CD4-positive, alpha-beta T cell (primary cell): Measurements from ENCODE around the gene PRKAR2B. TPM values are rescaled to one million over a fixed set of nuclear protein-coding genes. Genes with fewer than 3 reads are reported as not detected.

Source experiments
- ATAC-seq: fragments of 200-7000 bp; cut with Tn5 transposase; one replicate; pipeline ENCODE4 v1.10.0; 2022; ENCODE audit warnings: mild to moderate bottlenecking; ENCODE audit not compliant: poor library complexity
- CTCF ChIA-PET: fragments of 350-600 bp; sonication (Branson Sonifier 250); formaldehyde crosslinking; loops from one replicate; lab custom pipeline; 2021; ENCODE audit warnings: antibody characterized with exemption, inconsistent platforms; lab: Charles Lee
- POLR2A ChIA-PET: fragments of 350-600 bp; sonication (Branson Sonifier 250); formaldehyde crosslinking; loops from one replicate; lab custom pipeline; 2021; ENCODE audit warnings: antibody characterized with exemption, inconsistent platforms; lab: Charles Lee
- DNase-seq, 14 experiments: peaks; one replicate each; pipeline ENCODE4 v3.0.0-alpha.2; 2013 to 2020; ENCODE audit warnings: mixed read lengths in 2 of 14
- H3K27ac ChIP-seq, 2 donors: one replicate each; pipeline versions ENCODE4 v1.5.1 to v1.7.0; 2013; ENCODE audit warnings: low read length in 2 of 2, low read depth in 1 of 2, mild to moderate bottlenecking in 1 of 2
- H3K27me3 ChIP-seq, 2 experiments: 1 replicate in 1 of 2; 2 replicates in 1 of 2; pipeline versions ENCODE4 v1.6.1 to v1.7.0; 2013; ENCODE audit warnings: low read length in 2 of 2, control low read depth in 1 of 2, mild to moderate bottlenecking in 1 of 2, moderate library complexity in 1 of 2; ENCODE audit not compliant: insufficient read depth in 2 of 2, control insufficient read depth in 1 of 2
- H3K36me3 ChIP-seq: one replicate; pipeline ENCODE4 v1.6.1; 2013; ENCODE audit warnings: low read length, control low read depth; ENCODE audit not compliant: insufficient read depth
- H3K4me1 ChIP-seq: one replicate; pipeline ENCODE4 v1.6.1; 2013; ENCODE audit warnings: low read length, control low read depth; ENCODE audit not compliant: insufficient read depth
- H3K4me3 ChIP-seq: one replicate; pipeline ENCODE4 v1.5.1; 2013; ENCODE audit warnings: mild to moderate bottlenecking, low read length, moderate library complexity
- H3K9me3 ChIP-seq, 2 experiments: 1 replicate in 1 of 2; 2 replicates in 1 of 2; pipeline versions ENCODE4 v1.6.1 to v1.7.0; 2013; ENCODE audit warnings: low read length in 2 of 2, mild to moderate bottlenecking in 2 of 2, control low read depth in 1 of 2, moderate library complexity in 1 of 2; ENCODE audit not compliant: control insufficient read depth in 1 of 2, insufficient read depth in 1 of 2
- H3K27ac Mint-ChIP-seq: one replicate; pipeline ENCODE4 v1.8.0; 2020; ENCODE audit warnings: mixed read lengths
- H3K27me3 Mint-ChIP-seq: one replicate; pipeline ENCODE4 v1.8.0; 2021; ENCODE audit warnings: mixed read lengths
- H3K36me3 Mint-ChIP-seq: one replicate; pipeline ENCODE4 v1.8.0; 2021; ENCODE audit warnings: low read depth, mixed read lengths
- H3K4me1 Mint-ChIP-seq: one replicate; pipeline ENCODE4 v1.8.0; 2021; ENCODE audit warnings: low read depth, mixed read lengths
- H3K4me3 Mint-ChIP-seq: one replicate; pipeline ENCODE4 v1.8.0; 2020; ENCODE audit warnings: mild to moderate bottlenecking, mixed read lengths
- H3K9me3 Mint-ChIP-seq: one replicate; pipeline ENCODE4 v1.8.0; 2020; ENCODE audit warnings: mixed read lengths
- CTCF ChIP-seq: fragments of 200-600 bp; IDR thresholded peaks from one replicate; pipeline ENCODE4 v1.8.0; 2022; ENCODE audit warnings: antibody characterized with exemption, mild to moderate bottlenecking
- intact Hi-C, 2 experiments: fragments of 100-400 bp; cut with DNase I in 1 of 2; cut with micrococcal nuclease in 1 of 2; formaldehyde crosslinking; loops; one replicate each; pipeline versions ENCODE4 v1.15.1 to v1.9.0; 2023 to 2025; cut with DNase I, micrococcal nuclease
- total RNA-seq, 174 experiments: library from RNA in 2 of 174; stranded (reverse) in 2 of 174; gene quantifications; one replicate each; pipeline ENCODE4 v1.2.3 and lab custom pipeline; 2021 to 2026

Gene PRKAR2B
- total RNA-seq, 2 experiments from 2014 or later = 0.41 to 0.42 TPM

GRCh38 chr7:107169120-107170050 lies 124.9 kb downstream of the PRKAR2B start:
- ChIA-PET CTCF (interaction anchor here (1.1 to 4.8 kb wide), 5 partner anchors 13 to 574 kb away, joined by 3 to 35 read pairs (median 5); partner anchors contain the start of gene CBLL1), POLR2A (interaction anchor here (0.6 to 4.5 kb wide), 50 partner anchors 11 to 1767 kb away, joined by 3 to 130 read pairs (median 10); partner anchors contain the start of genes BCAP29, CBLL1, CCDC71L and COG5)
- Mint-ChIP-seq H3K4me3 (peak overlapping the region; percentile 99), H3K9me3 (no peaks in the 10 kb centered on the region), H3K4me1 (peaks cover 61% of the 10 kb centered on the region), H3K27me3 (no peaks in the 10 kb centered on the region), H3K36me3 (peaks cover 50% of the 10 kb centered on the region), H3K27ac (peak overlapping the region; percentile 98)
- ATAC-seq (peak; percentile 3), DNase-seq (peak; percentile 67 to 94 (median 78))
- Histone ChIP-seq H3K36me3 (peaks cover 3% of the 10 kb centered on the region), H3K27ac (peak overlapping the region; percentile 98 to 99), H3K27me3 (no peaks in the 10 kb centered on the region), H3K4me3 (peak overlapping the region; percentile 87), H3K9me3 (no peaks in the 10 kb centered on the region), H3K4me1 (peaks cover 22% of the 10 kb centered on the region)
- no peak for TF ChIP-seq CTCF
- intact Hi-C loops = loop anchor here (2.0 to 10.0 kb wide), 10 partner anchors 43 to 1355 kb away; partner anchors contain the start of genes CBLL1 (in 1 of the 2), CCDC71L (in 1 of the 2), COG5 (in 1 of the 2) and DLD (in 1 of the 2)

- intact Hi-C loops = loop anchor here (5.0 to 10.0 kb wide), 5 partner anchors 577 to 1355 kb away; partner anchors contain the start of genes DLD (in 1 of the 2), NAMPT (in 1 of the 2), PNPLA8 (in 1 of the 2) and SYPL1 (in 1 of the 2)
- peak overlapping the region; percentile 87 for H3K4me3 ChIP-seq
- no peaks in the 10 kb centered on the region for H3K27me3 ChIP-seq
- Mint-ChIP-seq H3K27ac (peak overlapping the region; percentile 98), H3K9me3 (no peaks in the 10 kb centered on the region), H3K27me3 (no peaks in the 10 kb centered on the region), H3K4me1 (peaks cover 69% of the 10 kb centered on the region), H3K4me3 (peak overlapping the region; percentile 99), H3K36me3 (peaks cover 59% of the 10 kb centered on the region)
- ATAC-seq (no peak), DNase-seq (peak in 1 of 14 experiments; percentile 15)
- H3K4me1 ChIP-seq = peaks cover 24% of the 10 kb centered on the region
- peak overlapping the region; percentile 98 to 99 for H3K27ac ChIP-seq
- POLR2A ChIA-PET = interaction anchor here (0.7 to 4.5 kb wide), 17 partner anchors 10 to 1399 kb away, joined by 3 to 130 read pairs (median 23); partner anchors contain the start of genes CBLL1, CCDC71L, COG5 and DLD
- peaks cover 8% of the 10 kb centered on the region for H3K36me3 ChIP-seq
- CTCF ChIA-PET = interaction anchor here (1.1 to 4.8 kb wide), 3 partner anchors 21 to 377 kb away, joined by 3 to 35 read pairs (median 3); no protein-coding TSS in a partner anchor
- no peak for TF ChIP-seq CTCF
- no peaks in the 10 kb centered on the region for H3K9me3 ChIP-seq
Measured at GRCh38 chr7:107170051-107170915, 125.8 kb downstream of the PRKAR2B start.
